GM12892 (cell line): ENCODE measurements around the gene NCBP3.

Experiments used
- POLR2A ChIP-seq: IDR thresholded peaks from 2 replicates; pipeline ENCODE4 v1.6.1; 2011; ENCODE audit warnings: low read depth, low read length, control low read depth
- POLR2AphosphoS5 ChIP-seq: IDR thresholded peaks from 2 replicates; pipeline ENCODE4 v1.6.1; 2011; ENCODE audit warnings: low read depth, low read length, control low read depth

DNA sequence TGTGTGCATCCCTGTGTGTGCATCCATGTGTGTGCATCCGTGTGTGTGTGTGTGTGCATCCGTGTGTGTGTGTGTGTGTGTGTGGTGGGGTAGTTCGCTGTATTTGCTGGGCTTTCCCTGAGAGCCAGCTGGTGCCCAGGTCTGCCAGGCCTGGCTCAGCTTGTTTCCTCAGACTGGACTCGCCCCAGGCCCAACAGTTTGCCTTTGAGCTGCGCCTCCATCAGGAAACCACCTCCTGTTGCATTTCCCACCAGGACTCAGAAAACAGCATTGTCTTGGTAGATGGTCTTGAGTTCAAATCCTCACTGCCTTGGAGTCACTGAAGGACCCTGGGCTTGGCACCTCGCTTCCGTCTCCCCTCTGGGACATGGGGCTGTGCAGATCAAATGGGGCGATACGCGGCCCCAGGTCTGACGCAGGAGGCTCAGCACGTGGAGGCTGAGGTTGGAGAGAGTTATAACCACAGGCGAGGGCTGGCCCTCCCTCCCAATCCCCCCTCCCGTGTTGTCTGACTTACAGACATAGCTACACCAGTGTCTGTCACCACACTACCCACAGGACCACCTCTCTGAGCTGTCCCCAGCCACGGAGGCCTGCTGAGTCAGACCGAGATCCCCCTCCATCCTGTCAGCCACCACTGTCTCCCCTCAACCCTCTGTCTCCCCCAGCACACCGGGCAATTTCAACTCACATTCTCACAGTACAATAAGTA, 49.8 kb downstream of the NCBP3 start:
- TF ChIP-seq POLR2A (no peak), POLR2AphosphoS5 (no peak)
